ENCODE measurements around the gene FBXO22. TPM values are rescaled to one million over a fixed set of nuclear protein-coding genes. Genes with fewer than 3 reads are reported as not detected.

The FBXO22 gene
- total and polyA plus RNA-seq, 11 donors: 6.1 to 24.9 (median 19.7) TPM

- intact Hi-C loops (cut with DNase I): loop anchor here in 3 of 10 donors (10.0 kb wide), 2 partner anchors 109 to 199 kb away; a partner anchor contains a TSS
- H3K9me3 ChIP-seq: no peaks in the 10 kb centered on the region
- no peak for ATAC-seq
These were observed 20.1 kb downstream of the FBXO22 start for GRCh38 chr15:75923756-75924155.

GRCh38 chr15:75924576-75924975 lies 20.9 kb downstream of the FBXO22 start:
- no peak overlapping the region for H3K4me3 ChIP-seq
- no peak overlapping the region for H3K27ac ChIP-seq
- H3K27me3 ChIP-seq: no peaks in the 10 kb centered on the region
- ATAC-seq (no peak), DNase-seq (no peak)
- 88 to 100% (median 97%) methylated on average over 1 of the region's 1 CpG for WGBS, 4 donors
- H3K4me1 ChIP-seq: peaks cover 0 to 38% (median 13%) of the 10 kb centered on the region in 12 donors
- no peaks in the 10 kb centered on the region for H3K9me3 ChIP-seq
- TF ChIP-seq, protein P1, sequence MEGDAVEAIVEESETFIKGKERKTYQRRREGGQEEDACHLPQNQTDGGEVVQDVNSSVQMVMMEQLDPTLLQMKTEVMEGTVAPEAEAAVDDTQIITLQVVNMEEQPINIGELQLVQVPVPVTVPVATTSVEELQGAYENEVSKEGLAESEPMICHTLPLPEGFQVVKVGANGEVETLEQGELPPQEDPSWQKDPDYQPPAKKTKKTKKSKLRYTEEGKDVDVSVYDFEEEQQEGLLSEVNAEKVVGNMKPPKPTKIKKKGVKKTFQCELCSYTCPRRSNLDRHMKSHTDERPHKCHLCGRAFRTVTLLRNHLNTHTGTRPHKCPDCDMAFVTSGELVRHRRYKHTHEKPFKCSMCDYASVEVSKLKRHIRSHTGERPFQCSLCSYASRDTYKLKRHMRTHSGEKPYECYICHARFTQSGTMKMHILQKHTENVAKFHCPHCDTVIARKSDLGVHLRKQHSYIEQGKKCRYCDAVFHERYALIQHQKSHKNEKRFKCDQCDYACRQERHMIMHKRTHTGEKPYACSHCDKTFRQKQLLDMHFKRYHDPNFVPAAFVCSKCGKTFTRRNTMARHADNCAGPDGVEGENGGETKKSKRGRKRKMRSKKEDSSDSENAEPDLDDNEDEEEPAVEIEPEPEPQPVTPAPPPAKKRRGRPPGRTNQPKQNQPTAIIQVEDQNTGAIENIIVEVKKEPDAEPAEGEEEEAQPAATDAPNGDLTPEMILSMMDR (IDR thresholded peaks at IDR 0.05): no peak
- TF ChIP-seq POLR2A (IDR thresholded peaks at IDR 0.05): no peak
- intact Hi-C loops (cut with DNase I): loop anchor here in 3 of 10 donors (10.0 kb wide), 2 partner anchors 110 to 200 kb away; a partner anchor contains a TSS
- H3K36me3 ChIP-seq: peaks cover 0 to 24% (median 0%) of the 10 kb centered on the region in 9 donors

More at GRCh38 chr15:75923756-75924155, 20.1 kb downstream of the FBXO22 start:
- WGBS, 4 donors: 94 to 98% (median 96%) methylated on average over 4 of the region's 4 CpGs
- Histone ChIP-seq H3K27ac (no peak overlapping the region), H3K4me3 (no peak overlapping the region), H3K36me3 (peaks cover 0 to 32% (median under 1%) of the 10 kb centered on the region in 9 donors), H3K27me3 (no peaks in the 10 kb centered on the region), H3K4me1 (peaks cover 0 to 35% (median 12%) of the 10 kb centered on the region in 12 donors)
- TF ChIP-seq POLR2A (IDR thresholded peaks at IDR 0.05): no peak
- TF ChIP-seq, protein P1 (IDR thresholded peaks at IDR 0.05): no peak
- DNase-seq: no peak

GRCh38 chr15:75925440-75925839 lies 21.8 kb downstream of the FBXO22 start:
- Histone ChIP-seq H3K4me3 (no peak overlapping the region), H3K36me3 (peaks cover 0 to 19% (median 2%) of the 10 kb centered on the region in 9 donors), H3K9me3 (no peaks in the 10 kb centered on the region), H3K4me1 (peaks cover 0 to 41% (median 16%) of the 10 kb centered on the region in 12 donors), H3K27ac (no peak overlapping the region), H3K27me3 (no peaks in the 10 kb centered on the region)
- no peak for ATAC-seq
- 46 to 68% (median 63%) methylated on average over 2 of the region's 2 CpGs for WGBS, 4 donors
- DNase-seq: no peak
- TF ChIP-seq, protein P1 (IDR thresholded peaks at IDR 0.05): no peak
- TF ChIP-seq POLR2A (IDR thresholded peaks at IDR 0.05): no peak
- intact Hi-C loops (cut with DNase I): loop anchor here in 3 of 10 donors (10.0 kb wide), 2 partner anchors 111 to 201 kb away; a partner anchor contains a TSS

DNA sequence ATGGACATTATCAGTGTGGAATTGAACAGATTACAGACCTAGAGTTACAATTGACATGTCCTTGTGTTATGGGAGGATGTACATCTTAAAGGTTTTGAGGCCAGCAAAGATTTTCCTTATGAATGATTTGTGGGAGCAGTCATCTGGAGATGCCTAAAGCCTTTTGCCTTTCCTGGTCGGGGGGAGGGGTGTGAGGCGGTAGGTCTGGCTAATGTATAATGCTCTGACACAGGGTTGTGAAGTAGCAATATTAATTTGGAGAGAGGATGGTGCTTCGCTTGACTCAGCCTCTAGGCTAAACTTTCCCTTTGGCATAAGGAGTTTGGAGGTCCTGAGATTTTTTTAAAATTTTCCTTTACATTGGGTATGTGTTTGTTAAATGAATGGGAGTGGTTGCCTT lies 23.3 kb downstream of the FBXO22 start:
- intact Hi-C loops (cut with DNase I): loop anchor here in 3 of 10 donors (10.0 kb wide), 2 partner anchors 112 to 202 kb away; a partner anchor contains a TSS
- Histone ChIP-seq H3K9me3 (no peaks in the 10 kb centered on the region), H3K4me3 (no peak overlapping the region), H3K27ac (no peak overlapping the region), H3K4me1 (peaks cover 0 to 40% (median 15%) of the 10 kb centered on the region in 12 donors), H3K36me3 (peaks cover 0 to 32% (median 15%) of the 10 kb centered on the region in 9 donors), H3K27me3 (no peaks in the 10 kb centered on the region)
- no peak for ATAC-seq
- TF ChIP-seq POLR2A (IDR thresholded peaks at IDR 0.05): no peak
- TF ChIP-seq, protein P1 (IDR thresholded peaks at IDR 0.05): no peak
- no peak for DNase-seq
- 92 to 98% (median 96%) methylated on average over 3 of the region's 3 CpGs for WGBS, 4 donors
